HG02852 (cell line): ENCODE measurements around the gene TMEM80.
"Not testable (repeated sequence)": the region's sequence is repeated elsewhere in the genome, so short reads cannot be mapped to it uniquely, and the experiment has no call there.

Experiments
- ATAC-seq: cut with Tn5 transposase; IDR thresholded peaks from one replicate; pipeline ENCODE4 v1.9.1; 2021; ENCODE audit warnings: mild to moderate bottlenecking, moderate library complexity; ENCODE audit not compliant: unreplicated experiment

The TMEM80 gene

DNA sequence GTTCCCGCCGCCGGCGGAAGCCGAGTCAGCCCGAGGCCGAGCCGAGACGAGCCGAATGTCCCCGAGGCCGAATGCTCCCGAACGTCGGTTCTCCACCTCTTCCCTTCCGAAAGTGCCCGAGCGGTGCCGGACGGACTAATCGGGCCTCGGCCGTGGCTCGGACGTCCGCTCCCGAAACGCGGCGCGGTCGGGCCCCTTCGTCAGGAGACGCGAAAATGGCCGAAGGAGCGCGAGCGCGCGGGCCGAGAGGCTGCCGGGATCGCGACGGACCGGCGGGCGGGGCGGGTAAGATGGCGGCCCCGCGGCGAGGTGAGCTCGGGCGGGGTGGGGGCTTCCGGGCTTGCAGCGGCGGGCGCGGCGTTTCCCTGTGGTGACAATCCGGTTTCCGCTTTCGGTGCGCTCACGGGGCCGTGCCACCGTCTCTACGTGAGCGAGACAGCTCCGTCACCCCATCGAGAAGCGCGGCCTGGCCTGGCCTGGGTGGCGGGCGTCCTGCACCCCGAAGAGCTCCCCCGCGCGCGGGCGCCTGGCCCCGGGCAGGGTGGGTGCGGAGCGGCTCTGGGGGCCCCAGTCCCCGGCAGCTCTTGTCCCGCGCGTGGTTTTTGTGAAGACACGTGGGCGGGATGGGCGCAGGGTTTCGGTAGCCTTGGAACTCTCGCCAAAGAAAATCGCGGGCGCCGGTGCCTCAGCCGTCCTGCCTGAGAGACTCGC lies at the start of gene TMEM80:
TSS of gene TMEM80 (plus strand) at position 279 of the 711 bp plus-strand sequence. CDS start at position 291, 12 bp downstream.
- peak; percentile 71 for ATAC-seq

DNA sequence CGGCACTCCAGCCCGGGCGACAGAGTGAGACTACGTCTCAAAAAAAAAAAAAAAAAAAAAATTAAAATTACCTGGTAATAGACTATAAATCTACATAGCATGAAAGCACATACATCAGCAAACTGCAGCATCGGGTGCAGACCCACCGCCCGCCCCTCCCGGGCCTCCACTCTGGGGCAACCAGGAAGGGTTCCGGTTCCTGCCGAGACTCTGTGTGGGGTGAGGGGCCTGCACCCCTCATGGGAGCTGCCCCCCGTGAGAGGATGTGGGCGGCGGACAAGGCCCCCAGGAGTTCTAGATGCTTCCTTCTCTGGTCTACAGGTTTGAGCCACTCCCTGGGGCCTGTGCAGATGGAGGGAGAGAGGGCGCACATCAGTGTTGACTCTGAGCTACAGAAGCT lies 49.4 kb upstream of the TMEM80 start:
- no peak for ATAC-seq

DNA sequence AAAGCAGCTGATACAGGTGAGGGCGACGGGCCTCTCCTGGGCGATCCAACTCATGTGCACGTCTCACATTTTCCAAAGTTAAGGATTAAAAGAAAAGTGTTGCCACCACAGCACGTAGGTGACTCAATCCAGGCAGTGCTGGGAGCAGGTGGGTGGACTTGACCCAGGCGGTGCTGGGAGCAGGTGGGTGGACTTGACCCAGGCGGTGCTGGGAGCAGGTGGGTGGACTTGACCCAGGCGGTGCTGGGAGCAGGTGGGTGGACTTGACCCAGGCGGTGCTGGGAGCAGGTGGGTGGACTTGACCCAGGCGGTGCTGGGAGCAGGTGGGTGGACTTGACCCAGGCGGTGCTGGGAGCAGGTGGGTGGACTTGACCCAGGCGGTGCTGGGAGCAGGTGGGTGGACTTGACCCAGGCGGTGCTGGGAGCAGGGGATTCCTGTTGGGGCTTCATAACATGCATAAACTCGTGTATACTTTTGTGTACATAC lies 47.9 kb upstream of the TMEM80 start:
- ATAC-seq = not testable (repeated sequence)

DNA sequence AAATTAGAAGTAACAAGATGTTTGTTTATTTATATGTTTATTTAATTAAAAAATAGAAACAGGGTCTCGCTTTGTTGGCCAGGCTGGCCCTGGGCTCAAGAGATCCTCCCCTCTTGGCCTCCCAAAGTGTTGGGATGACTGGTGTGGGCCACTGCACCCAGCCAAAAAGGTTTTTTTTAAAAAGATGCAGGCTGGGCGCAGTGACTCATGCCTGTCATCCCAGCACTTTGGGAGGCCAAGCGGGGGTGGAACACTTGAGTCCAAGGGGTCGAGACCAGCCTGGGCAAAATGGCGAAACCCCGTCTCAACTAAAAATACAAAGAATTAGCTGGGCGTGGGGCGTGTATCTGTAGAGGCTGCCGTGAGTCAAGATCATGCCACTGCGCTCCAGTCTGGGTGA lies 45.1 kb upstream of the TMEM80 start:
- ATAC-seq = no peak

DNA sequence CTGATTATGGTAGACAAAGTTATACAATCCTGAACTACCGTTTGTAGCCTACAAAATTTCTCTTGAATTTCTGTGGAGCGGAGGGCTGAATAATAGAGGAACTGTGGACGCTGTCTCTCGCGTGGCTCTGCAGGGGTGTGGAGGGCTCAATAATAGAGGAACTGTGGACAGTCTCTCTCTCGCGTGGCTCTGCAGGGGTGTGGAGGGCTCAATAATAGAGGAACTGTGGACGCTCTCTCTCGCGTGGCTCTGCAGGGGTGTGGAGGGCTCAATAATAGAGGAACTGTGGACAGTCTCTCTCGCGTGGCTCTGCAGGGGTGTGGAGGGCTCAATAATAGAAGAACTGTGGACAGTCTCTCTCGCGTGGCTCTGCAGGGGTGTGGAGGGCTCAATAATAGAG lies 42.5 kb upstream of the TMEM80 start:
- ATAC-seq = not testable (repeated sequence)

DNA sequence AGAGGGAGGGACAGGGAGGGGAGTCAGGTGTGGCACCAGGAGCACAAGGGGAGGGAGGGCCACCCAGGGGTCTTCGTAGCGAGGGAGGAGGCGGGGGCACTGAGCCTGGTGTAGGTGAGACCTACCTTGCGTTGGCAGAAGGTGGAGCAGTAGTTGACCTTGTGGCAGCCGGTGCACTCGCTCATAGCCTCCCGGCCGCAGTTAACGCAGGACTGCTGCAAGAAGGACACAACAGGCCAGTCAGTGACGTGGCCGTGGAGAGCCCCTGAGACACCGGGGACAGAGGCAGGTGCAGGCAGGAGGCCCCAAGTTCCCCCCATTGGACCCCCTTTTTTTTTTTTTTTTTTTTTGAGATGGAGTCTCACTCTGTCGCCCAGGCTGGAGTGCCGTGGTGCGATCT lies 41.8 kb upstream of the TMEM80 start:
- no peak for ATAC-seq

DNA sequence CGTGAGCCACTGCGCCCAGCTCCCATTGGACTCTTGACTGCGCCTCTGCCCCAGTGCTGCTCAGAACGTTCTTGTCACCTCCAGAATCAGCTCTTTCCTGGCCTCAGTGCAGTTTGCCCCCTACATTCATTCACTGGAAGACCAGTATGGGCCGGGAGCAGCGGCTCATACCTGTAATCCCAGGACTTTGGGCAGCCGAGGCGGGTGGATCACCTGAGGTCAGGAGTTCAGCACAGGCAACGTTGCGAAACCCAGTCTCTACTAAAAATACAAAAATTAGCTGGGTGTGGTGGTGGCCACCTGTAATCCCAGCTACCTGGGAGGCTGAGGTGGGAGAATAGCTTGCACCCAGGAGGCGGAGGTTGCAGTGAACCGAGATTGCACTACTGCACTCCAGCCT lies 41.2 kb upstream of the TMEM80 start:
- ATAC-seq = not testable (repeated sequence)

DNA sequence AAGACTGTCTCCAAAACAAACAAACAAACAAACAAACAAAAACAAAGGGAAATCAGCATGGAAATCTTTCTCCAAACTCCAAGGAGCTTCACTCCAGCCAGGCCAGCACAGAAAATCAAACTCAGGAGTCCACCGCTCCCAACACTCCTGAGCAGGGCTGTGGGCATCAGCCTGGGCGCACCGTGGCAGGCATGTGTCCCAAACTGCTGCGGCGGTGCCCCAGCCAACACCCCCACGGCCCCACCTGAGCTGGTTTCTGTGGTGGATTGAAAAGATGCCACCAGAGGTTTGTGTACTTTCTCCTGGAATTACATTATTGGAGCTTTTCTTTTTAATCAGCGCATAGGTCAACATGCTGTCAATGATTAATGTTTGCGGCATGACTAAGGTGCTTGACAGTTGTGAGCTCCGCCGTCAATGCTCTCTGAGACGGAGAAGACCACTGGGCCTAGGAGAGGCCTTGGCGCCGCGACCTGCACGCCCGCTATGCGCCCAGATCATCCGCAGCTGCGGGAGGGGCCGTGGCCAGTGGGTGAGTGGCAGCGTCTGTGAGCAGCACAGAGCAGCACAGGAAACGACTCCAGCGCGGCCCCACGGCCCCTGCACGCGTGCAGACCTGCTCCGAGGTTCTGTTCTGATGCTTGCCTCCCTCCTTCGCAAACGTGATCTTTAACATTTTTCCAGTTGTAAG lies 40.4 kb upstream of the TMEM80 start:
- ATAC-seq = no peak

DNA sequence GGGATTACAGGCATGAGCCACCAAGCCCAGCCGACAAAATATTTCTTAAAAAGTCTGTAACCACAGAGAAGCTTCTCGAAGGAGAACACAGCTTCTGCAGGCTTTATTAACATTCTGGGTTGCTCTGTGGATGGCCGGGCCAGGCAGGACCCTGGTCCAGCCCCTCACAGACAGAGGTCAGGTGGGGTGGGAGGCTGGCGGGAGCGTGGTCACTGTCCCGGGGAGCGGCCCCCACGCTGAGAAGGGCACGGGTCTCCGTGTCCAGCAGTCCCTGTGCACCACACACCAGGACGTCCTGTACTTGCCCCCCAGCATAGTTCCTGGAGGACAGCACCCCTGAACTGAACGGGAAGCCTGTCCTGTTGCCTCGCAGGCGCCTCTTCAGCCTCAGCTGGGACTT lies 39.2 kb upstream of the TMEM80 start:
- no peak for ATAC-seq

DNA sequence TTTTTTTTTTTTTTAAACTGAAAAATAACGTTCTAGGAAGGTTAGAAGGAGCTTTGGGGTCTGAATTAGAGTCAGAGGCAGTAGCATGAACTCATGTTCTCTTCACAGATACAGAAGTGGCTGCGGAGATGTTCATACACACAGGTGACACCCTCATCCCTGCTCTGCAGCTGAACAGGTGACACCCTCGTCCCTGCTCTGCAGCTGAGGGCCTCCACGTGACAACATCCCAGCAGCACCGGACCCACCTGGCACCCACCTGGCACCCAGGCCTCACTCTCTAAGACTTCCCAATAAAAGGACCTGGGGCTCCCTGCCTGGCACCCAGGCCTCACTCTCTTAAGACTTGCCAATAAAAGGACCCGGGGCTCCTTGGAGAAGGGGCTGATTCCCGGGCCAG lies 38.8 kb upstream of the TMEM80 start:
- no peak for ATAC-seq

DNA sequence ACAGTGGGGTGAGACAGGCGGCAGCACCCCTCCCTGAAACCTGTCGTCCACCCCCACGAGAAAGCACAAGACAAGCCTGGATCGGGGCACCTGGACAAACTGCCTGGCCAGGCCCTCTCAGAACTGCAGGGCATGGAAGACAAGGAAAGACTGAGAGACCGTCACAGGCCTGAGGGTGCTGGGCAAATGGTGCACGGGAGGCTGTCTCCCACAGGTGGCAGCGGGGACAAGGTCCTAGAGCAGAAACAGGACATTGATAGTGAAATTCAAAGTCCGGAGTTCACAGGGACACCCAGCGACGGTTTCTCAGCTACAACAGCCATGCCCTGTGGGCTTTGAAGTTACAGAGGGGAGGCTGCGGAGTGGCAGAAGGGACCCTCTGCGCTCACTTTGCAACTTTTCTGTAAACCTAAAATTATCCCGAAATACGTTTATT lies 37.9 kb upstream of the TMEM80 start:
- ATAC-seq = no peak

DNA sequence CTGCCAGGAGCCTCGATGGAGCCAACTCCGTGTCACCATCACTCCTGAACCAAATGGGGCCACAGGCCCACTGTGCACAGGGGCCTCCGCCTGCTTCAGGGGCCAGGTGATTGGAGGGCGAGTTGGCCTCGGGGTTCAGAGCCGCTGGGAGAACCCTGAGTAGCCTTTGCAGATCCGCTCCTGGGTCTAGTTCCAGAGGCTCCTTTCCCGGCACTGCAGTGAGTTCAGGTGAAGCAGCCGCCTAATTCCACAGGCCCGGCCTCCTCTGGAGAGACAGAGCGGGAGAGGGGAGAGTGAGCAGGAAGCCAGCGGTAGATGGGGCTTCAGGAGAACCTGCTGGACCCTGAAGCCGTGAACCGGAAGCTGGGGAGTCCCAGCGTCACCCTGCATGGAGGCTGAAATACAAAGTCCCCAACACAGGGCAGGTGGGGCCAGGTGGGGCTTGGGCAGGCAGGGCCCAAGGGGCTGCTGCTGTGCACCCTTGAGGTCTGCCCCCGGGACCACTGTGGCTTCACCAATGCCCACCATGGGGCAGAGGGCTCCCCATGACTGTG lies 36.0 kb upstream of the TMEM80 start:
- no peak for ATAC-seq

DNA sequence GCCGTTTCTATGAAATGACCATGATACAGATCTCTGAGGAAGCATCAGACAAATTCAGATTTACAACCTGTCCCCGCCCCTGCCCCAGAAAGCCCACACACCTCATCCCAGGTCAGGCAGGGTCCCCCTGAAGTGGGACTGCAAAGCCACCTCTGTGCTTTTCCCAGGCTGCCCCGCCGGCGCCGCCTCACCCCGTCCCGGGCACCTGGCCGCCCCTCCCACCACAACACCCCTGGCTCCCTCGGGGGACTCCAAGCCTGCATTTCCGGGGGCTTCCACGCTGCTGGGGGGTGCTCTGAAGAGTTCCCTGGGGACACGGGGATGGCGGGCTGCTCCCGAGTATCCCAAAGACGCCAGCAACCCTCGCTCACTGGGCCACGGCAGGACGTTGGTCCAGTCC lies 35.3 kb upstream of the TMEM80 start:
- ATAC-seq = no peak

DNA sequence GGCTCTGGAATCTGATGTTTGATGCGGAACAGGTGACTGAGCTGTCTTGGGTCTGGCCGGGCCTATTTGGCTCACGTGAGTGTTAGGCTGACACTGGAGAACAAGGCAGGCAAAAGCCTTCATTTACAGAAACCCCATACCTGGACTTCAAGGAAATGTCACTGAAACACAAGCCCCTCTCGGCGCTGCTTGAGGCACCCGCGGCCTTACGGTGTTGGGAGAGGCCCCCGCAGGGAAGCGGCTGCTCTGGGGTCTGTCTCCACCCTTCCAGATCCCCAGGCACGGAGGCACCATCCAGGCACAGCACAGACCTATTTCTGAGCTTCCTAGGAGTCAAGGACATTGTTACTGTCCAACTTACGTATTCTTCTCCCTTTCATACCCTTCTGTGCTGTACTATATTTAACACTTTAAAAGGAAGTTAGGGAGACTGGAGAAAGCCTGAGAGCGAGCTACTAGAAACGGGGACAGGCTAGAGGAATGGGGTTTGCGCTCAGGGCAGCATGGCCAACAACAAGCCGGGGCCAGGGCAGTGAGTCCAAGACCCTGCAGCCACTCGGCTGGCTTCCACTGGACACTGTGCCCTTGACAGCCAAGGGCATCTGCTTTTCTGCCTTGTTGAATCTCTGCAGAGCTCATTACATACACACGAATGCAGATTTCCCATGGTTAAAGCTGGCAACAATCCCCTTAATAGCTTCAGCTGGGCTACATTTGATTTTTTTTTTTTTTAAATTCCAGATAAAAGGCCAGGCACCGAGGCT lies 34.8 kb upstream of the TMEM80 start:
- ATAC-seq = no peak

DNA sequence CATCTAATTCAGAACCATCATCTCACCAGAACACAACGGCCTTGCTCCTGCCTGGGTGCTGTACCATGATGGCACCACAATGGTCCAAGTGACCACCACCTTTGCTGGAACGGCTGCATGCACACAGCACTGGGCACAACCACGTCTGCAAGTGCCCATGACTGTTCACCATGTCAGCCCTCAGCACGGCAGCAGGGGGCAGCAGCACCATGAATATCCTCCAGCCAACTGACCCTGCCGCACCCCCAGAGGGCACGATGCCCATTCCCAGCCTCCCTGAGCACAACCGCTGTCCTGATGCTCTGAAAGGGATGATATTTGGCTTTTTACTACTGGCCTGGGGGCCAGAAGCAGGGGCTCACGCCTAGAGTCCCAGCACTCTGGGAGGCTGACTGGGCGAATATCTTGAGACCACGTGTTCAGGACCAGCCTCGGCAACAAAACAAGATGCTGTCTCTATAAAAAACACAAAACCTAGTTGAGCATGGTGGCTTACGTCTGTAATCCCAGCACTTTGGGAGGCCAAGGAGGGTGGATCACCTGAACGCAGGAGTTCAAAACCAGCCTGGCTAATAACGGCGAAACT lies 32.8 kb upstream of the TMEM80 start:
- ATAC-seq = no peak

DNA sequence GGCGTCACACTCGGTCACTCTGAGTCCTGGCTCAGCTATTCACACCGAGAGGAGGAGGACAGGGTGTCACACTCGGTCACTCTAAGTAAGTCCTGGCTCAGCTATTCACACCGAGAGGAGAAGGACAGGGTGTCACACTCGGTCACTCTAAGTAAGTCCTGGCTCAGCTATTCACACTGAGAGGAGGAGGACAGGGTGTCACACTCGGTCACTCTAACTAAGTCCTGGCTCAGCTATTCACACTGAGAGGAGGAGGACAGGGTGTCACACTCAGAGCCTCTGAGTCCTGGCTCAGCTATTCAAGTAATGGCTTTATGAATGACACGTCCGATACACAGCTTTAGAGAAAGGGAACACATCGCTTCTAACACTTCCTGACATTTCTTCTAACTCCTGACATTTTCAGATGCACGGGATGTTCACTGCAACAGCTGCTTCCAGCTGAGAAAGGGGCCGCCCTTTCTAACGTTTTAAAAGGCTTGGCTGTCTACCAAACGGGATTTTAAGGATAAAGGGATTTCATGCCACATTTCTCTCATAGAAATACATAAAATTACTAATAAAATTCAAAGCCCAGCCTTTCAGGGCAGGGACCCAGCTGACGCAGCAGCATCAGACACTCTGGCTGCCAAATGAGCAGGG lies 30.4 kb upstream of the TMEM80 start:
- no peak for ATAC-seq

DNA sequence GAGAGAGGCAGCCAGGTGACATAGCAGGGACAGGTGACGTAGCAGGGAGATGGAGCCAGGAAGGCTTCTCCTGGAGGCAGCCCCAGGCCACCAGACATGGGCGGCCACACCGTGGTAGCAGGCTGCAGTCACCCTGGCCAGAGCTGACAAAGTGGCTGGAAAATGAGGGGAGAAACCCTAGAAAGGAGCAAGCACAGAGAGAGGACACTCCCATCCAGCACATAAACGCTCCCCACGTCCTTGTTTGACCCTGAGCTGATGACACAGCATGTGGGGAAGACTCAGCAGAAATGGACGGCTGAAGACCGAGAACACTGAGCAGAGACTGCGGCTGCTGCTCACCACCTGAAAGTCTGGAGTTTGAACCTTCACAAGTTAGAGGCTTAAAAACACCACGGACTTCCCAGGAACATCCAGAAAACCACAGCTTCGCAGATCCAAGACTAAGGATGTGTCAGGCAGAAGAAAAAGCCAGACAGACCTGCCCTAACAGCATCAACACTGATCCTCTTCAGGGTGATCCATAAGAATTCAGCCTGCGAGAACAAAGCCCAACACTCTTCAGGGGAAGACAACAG lies 29.8 kb upstream of the TMEM80 start:
- ATAC-seq = no peak

DNA sequence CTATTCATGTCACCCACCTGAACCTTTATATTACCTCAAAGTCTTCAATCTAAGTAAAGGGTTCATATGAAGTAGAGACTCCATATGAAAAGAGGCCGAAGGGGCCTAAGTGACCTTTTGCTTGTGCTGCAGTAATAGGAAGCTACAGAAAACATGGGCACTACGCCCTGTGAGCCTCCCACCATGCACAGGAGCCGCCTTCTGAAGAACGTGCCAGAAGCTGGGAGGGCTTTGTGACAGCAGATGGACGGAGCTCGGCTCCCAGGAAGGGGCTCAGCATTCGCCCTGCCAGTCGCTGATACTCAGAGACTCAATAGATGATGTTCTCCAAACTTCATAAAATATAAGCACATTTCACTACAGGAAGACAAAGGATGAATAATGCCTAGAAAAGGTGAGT lies 21.8 kb upstream of the TMEM80 start:
- ATAC-seq = no peak

DNA sequence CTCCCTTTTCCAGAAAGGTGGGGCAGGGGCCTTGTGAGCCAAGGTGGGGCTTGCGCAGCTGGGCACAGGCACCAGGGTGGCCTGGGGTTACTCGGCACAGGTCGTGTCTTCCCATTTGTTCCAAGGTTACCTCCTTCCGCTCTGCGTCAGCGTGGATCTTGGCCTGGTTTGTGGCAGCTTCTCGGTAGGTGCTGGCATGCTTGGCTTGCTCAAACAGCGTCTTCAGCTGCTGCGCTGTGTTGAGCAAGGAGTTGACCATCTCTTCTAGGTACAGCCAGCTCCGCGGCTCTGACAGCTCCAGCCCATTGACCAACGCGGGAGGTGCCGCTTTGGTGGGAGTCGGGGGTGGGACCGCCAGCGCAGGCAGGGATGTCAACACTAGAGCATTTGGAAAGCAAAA lies 21.2 kb upstream of the TMEM80 start:
- ATAC-seq = no peak

DNA sequence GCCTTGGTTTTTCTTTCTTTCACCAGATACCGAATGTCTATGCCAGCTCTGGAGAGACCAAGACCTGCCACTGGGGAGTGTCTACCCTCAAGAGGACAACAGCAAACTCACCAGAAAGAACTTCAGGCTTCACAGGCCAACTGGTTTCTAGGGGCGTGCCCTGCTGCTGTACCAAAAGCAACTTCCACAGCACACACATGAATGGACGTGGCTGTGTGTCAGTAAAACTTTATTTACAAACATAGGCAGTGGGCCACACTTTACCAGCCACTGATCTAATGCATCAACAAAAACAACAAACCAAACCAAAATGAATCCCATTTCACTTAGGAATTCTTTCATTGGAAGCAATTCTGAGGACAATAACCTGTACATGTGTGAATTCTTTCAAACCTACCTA lies 17.3 kb upstream of the TMEM80 start:
- no peak for ATAC-seq
